Measurements from ENCODE around the gene CTBS.
A peak's percentile ranks its signal among the peaks of the same experiment; 100 is the strongest.
"Not testable (repeated sequence)": the region's sequence is repeated elsewhere in the genome, so short reads cannot be mapped to it uniquely, and the experiment has no call there.

Gene CTBS

DNA sequence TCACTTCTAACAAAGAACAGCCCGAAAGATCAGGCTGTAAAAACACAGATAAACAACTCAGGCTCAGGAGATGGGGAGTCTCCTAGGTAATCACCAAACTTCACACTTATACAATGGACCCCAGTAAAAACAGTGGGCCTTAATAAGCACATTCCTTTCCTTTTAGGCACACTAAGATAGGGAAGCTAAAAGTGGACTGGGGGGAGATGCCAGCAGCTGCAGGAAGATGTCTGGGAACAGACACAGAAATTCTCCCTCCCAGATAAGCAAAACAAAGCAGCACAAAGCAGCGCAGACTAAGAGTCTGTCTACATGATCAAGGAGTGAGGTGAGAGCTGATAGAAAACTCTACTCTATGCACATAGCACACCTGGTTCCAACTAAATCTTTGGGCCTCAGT is 29.0 kb upstream of the CTBS start:
- no peak for TF ChIP-seq CTCF (IDR thresholded peaks at IDR 0.05; ENCODE audit: low read depth, low read length, missing control alignments)
- DNase-seq (ENCODE audit: low read depth), result no peak
- no peak overlapping the region for H3K4me3 ChIP-seq (ENCODE audit: low read depth, low read length)

GRCh38 chr1:84600796-84601195 is 26.6 kb upstream of the CTBS start:
- no peak overlapping the region for H3K4me3 ChIP-seq (ENCODE audit: low read depth, low read length)
- TF ChIP-seq CTCF (IDR thresholded peaks at IDR 0.05; ENCODE audit: low read depth, low read length, missing control alignments), result no peak
- no peak for DNase-seq (ENCODE audit: low read depth)

DNA sequence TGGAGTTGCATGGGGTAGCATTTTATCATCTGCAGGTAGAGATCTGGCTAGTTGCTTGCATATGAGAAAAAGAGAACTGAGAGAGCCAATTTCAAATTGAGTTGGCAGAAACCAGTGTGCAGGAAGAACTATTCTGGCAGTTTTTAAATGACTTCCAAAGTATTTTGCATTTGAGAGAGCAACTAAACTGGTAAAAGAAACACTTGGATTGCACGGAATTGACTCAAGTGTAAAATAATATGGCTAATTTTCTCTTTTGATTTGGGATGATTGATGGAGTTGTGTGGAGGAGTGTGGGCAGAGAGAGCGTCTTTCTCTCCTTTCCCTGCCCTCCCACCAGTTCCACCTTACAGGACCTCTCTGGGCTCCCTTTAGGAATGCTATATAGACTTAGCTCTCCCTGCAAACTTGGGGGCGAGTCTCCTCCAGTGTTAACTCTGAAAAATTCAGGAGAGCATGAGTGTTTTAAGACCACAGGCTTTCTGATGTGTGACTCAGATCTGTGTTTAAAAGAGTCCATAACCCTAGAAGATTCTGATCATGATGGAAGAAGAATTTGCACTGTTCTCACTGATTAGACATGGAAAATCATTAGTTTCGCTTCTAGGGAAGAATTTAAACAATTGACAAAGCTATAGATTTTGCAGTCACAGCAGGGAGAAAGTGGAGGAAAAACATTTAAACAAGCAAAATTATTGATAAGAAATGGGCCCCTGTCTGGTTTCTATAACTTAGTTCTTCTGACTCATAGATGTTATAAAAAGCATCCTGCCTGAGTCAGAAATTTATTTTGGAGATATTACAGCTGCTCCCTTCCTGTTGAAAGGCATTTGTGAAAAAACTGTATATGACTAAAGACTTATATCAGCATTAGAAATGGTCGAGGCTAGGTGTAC is 24.9 kb upstream of the CTBS start:
- TF ChIP-seq CTCF (IDR thresholded peaks at IDR 0.05; ENCODE audit: low read depth, low read length, missing control alignments), result no peak
- DNase-seq (ENCODE audit: low read depth), result peak; percentile 51
- H3K4me3 ChIP-seq (ENCODE audit: low read depth, low read length), result peak overlapping the region; percentile 14; the same call in 1 of the 2 replicates

GRCh38 chr1:84598418-84598817 is 24.2 kb upstream of the CTBS start:
- no peak for TF ChIP-seq CTCF (IDR thresholded peaks at IDR 0.05; ENCODE audit: low read depth, low read length, missing control alignments)
- H3K4me3 ChIP-seq (ENCODE audit: low read depth, low read length), result no peak overlapping the region
- no peak for DNase-seq (ENCODE audit: low read depth)

- no peak overlapping the region for H3K4me3 ChIP-seq (ENCODE audit: low read depth, low read length)
- DNase-seq (ENCODE audit: low read depth), result no peak
- no peak for TF ChIP-seq CTCF (IDR thresholded peaks at IDR 0.05; ENCODE audit: low read depth, low read length, missing control alignments)
Observed at GRCh38 chr1:84597011-84597410, 22.8 kb upstream of the CTBS start.

GRCh38 chr1:84594959-84595358 is 20.7 kb upstream of the CTBS start:
- H3K4me3 ChIP-seq (ENCODE audit: low read depth, low read length); DNase-seq (ENCODE audit: low read depth): not testable (repeated sequence)

DNA sequence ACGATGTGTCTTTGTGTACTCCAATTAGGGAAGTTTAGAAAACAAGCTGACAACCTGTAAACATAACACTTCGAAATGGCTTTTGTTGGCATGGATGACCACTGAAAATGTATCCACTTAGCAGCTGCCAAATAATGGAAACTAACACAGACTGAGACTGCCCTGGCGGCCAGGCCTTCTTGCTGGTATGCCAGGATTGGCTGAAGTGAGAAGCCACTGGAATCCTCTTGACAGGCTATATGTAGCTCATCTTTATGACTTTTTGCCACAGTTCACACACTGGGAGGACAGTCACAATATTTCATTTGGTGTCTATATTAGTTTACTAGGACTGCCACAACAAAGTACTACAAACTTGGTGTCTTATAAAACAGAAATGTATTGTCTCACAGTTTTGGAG is 12.9 kb upstream of the CTBS start:
- no peak overlapping the region for H3K4me3 ChIP-seq (ENCODE audit: low read depth, low read length)
- TF ChIP-seq CTCF (IDR thresholded peaks at IDR 0.05; ENCODE audit: low read depth, low read length, missing control alignments), result no peak
- DNase-seq (ENCODE audit: low read depth), result no peak
